HG02840 (cell line): ENCODE data around the gene NFE2L2.
A peak's percentile ranks its signal among the peaks of the same experiment; 100 is the strongest.
"Not testable (repeated sequence)": the region's sequence is repeated elsewhere in the genome, so short reads cannot be mapped to it uniquely, and the experiment has no call there.

Experiments used
- ATAC-seq: cut with Tn5 transposase; IDR thresholded peaks from one replicate; pipeline ENCODE4 v1.9.1; 2021; ENCODE audit warnings: mild to moderate bottlenecking, moderate library complexity, moderate number of reproducible peaks; ENCODE audit not compliant: unreplicated experiment, low FRiP score

Gene NFE2L2

GRCh38 chr2:177264693-177265587, at the start of gene NFE2L2:
TSS of gene NFE2L2 (minus strand) at chr2:177264727. CDS start at chr2:177264576, 151 bp downstream.
- ATAC-seq = peak; percentile 65

- no peak for ATAC-seq
Measured at GRCh38 chr2:177314194-177314593, 49.7 kb upstream of the NFE2L2 start.

- ATAC-seq = no peak
Measured at GRCh38 chr2:177313162-177313781, 48.7 kb upstream of the NFE2L2 start.

- ATAC-seq = no peak
Measured at GRCh38 chr2:177312562-177312961, 48.0 kb upstream of the NFE2L2 start.

- ATAC-seq = not testable (repeated sequence)
Measured at GRCh38 chr2:177309672-177310309, 45.3 kb upstream of the NFE2L2 start.

GRCh38 chr2:177306550-177306949, 42.0 kb upstream of the NFE2L2 start:
- no peak for ATAC-seq

- ATAC-seq = no peak
Measured at GRCh38 chr2:177303939-177304338, 39.4 kb upstream of the NFE2L2 start.

GRCh38 chr2:177302552-177302951, 38.0 kb upstream of the NFE2L2 start:
- no peak for ATAC-seq

GRCh38 chr2:177298191-177298590, 33.7 kb upstream of the NFE2L2 start:
- no peak for ATAC-seq

- ATAC-seq = no peak
Measured at GRCh38 chr2:177296040-177296439, 31.5 kb upstream of the NFE2L2 start.

- no peak for ATAC-seq
Measured at GRCh38 chr2:177295484-177295883, 31.0 kb upstream of the NFE2L2 start.

GRCh38 chr2:177291701-177292100, 27.2 kb upstream of the NFE2L2 start:
- no peak for ATAC-seq

- ATAC-seq = no peak
Measured at GRCh38 chr2:177289824-177290628, 25.5 kb upstream of the NFE2L2 start.

- ATAC-seq = no peak
Measured at GRCh38 chr2:177287814-177288213, 23.3 kb upstream of the NFE2L2 start.

GRCh38 chr2:177285892-177286715, 21.6 kb upstream of the NFE2L2 start:
- no peak for ATAC-seq

- no peak for ATAC-seq
Measured at GRCh38 chr2:177284531-177284930, 20.0 kb upstream of the NFE2L2 start.

- no peak for ATAC-seq
Measured at GRCh38 chr2:177283906-177284305, 19.4 kb upstream of the NFE2L2 start.

GRCh38 chr2:177282787-177283572, 18.5 kb upstream of the NFE2L2 start:
- ATAC-seq = no peak

- ATAC-seq = no peak
Measured at GRCh38 chr2:177282181-177282641, 17.7 kb upstream of the NFE2L2 start.
